ENCODE data around the gene PLSCR2.

PLSCR2 gene

DNA sequence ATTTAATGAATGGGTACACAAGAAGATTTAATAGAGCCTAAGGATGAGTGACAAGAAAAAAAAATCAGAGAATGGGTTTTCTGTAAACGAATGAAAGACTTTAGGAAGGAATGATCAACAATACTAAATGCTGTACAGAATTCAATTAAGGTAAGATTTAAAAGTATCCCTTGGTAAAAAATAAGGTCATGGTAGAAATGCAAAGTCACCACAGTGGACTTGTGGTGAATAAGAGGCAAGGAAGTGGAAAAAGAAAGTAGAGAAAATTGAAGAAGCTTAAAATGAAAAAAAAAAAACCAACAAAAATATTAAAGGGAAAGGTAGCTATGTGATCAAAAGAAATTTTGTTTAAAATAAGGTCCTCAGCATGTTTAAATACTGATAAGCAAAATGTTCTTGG is 82.4 kb downstream of the PLSCR2 start:
- ChIA-PET CTCF (no interaction called here), POLR2A (no interaction called here)
- TF ChIP-seq CTCF (IDR thresholded peaks at IDR 0.05; ENCODE audit: control extremely low read depth, extremely low read depth, low read depth, missing control alignments) = no peak
- no peak for DNase-seq (ENCODE audit: extremely low spot score)

DNA sequence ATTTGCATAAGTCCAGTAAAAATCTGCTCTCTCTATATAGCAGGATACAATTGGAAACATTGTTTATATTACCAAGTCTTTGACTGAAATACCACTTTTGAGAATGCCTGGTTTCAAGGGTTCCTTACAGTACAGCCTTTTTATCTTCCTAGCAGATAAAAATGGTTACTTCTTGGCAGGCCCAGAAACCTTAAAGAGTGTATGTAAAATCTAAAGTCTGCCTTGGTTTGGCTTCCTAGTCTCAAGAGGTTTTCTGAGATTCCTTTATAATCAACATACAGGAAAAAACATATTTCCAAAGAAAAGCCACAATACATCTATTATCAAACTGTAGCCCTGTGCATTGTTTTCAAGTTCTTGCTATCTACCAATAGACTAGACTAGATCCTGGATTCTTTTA is 84.6 kb downstream of the PLSCR2 start:
- CTCF ChIA-PET = no interaction called here
- TF ChIP-seq CTCF (IDR thresholded peaks at IDR 0.05; ENCODE audit: control extremely low read depth, extremely low read depth, low read depth, missing control alignments) = no peak
- no peak for DNase-seq (ENCODE audit: extremely low spot score)
- POLR2A ChIA-PET = no interaction called here

Measured in GM10248 (cell line).